A673 (cell line): Measurements from ENCODE around the gene TMEM167A.

ENCODE experiments used
- CTCF ChIP-seq: fragments of 300-800, 200-600 bp; sonication (generic); conservative IDR thresholded peaks from 2 replicates; pipeline ENCODE4 v1.5.1; 2017; ENCODE audit warnings: low read depth, mild to moderate bottlenecking, antibody characterized with exemption, low read length, moderate library complexity, mixed read lengths
- EZH2 ChIP-seq: fragments of 200-600 bp; sonication (generic); IDR thresholded peaks from 2 replicates; pipeline ENCODE4 v1.6.1; 2017; ENCODE audit warnings: borderline replicate concordance, low read depth, mild to moderate bottlenecking, mixed read lengths, antibody characterized with exemption, low read length; ENCODE audit not compliant: poor library complexity, severe bottlenecking

DNA sequence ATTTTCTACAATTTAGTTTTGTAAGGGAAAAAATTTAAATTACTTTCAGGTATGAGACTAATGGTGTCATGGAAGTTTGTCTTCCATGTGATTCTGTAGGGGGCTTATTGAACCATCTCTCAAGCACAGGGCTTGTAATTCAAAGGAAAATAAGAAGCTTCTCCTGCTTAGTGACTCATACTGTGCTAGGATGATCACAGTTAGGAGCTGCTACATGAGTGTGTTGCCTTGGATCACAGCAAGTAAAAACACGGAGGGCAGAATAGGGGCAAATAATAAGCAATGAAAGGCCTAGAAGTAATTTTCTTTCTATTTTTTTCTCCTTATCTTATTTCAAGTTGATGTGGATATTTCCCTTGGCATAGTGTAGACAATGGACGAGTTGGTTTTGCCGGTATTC lies 28.9 kb downstream of the TMEM167A start:
- no peak for TF ChIP-seq EZH2
- TF ChIP-seq CTCF, result no peak
